WTC11 (cell line): ENCODE results near the gene SCAF4. TPM values are rescaled to one million over a fixed set of nuclear protein-coding genes. Genes with fewer than 3 reads are reported as not detected.

Source experiments
- ATAC-seq: fragments of 200-7000 bp; cut with Tn5 transposase; 2 replicates; pipeline ENCODE4 v1.10.0; 2021; ENCODE audit warnings: mild to moderate bottlenecking, moderate library complexity
- CTCF ChIA-PET: fragments of 300-600 bp; sonication (Branson Sonifier 250); formaldehyde crosslinking; loops from one replicate; lab custom pipeline; 2021; ENCODE audit warnings: antibody characterized with exemption; lab: Charles Lee
- POLR2A ChIA-PET: fragments of 350-600 bp; sonication (Branson Sonifier 250); formaldehyde crosslinking; loops from one replicate; lab custom pipeline; 2021; ENCODE audit warnings: antibody characterized with exemption; lab: Charles Lee
- DNase-seq: peaks from one replicate; pipeline ENCODE4 v3.0.0; 2021; ENCODE audit warnings: low spot score
- H3K27ac Mint-ChIP-seq: 2 replicates; pipeline ENCODE4 v1.8.0; 2021; ENCODE audit warnings: mixed read lengths
- H3K27me3 Mint-ChIP-seq: 2 replicates; pipeline ENCODE4 v1.8.0; 2021; ENCODE audit warnings: low read depth, mild to moderate bottlenecking, moderate library complexity, mixed read lengths
- H3K36me3 Mint-ChIP-seq: 2 replicates; pipeline ENCODE4 v1.8.0; 2021; ENCODE audit warnings: mixed read lengths
- H3K4me1 Mint-ChIP-seq: 2 replicates; pipeline ENCODE4 v1.8.0; 2022; ENCODE audit warnings: mixed read lengths
- H3K4me3 Mint-ChIP-seq: 2 replicates; pipeline ENCODE4 v1.8.0; 2021; ENCODE audit warnings: mild to moderate bottlenecking, moderate library complexity, mixed read lengths
- H3K9me3 Mint-ChIP-seq: 2 replicates; pipeline ENCODE4 v1.8.0; 2021; ENCODE audit warnings: mixed read lengths
- ATF1 ChIP-seq: sonication (generic); formaldehyde crosslinking; IDR thresholded peaks from 2 replicates; pipeline ENCODE4 v1.8.1; 2023; ENCODE audit warnings: mild to moderate bottlenecking, moderate library complexity, missing genetic modification reagents
- CREM ChIP-seq: sonication (generic); formaldehyde crosslinking; IDR thresholded peaks from 2 replicates; pipeline ENCODE4 v1.8.1; 2022; ENCODE audit warnings: mild to moderate bottlenecking, missing genetic modification reagents, moderate library complexity
- FOXP1 ChIP-seq: sonication (generic); formaldehyde crosslinking; IDR thresholded peaks from 2 replicates; pipeline ENCODE4 v1.8.0; 2022; ENCODE audit warnings: missing genetic modification reagents, mild to moderate bottlenecking, moderate library complexity, borderline replicate concordance
- GABPB1 ChIP-seq: sonication (generic); formaldehyde crosslinking; IDR thresholded peaks from 2 replicates; pipeline ENCODE4 v1.8.1; 2023; ENCODE audit warnings: mild to moderate bottlenecking, missing genetic modification reagents
- IRF2 ChIP-seq: sonication (generic); formaldehyde crosslinking; IDR thresholded peaks from 2 replicates; pipeline ENCODE4 v1.8.0; 2022; ENCODE audit warnings: low read depth, missing genetic modification reagents, borderline replicate concordance
- KAT7 ChIP-seq: sonication (generic); formaldehyde crosslinking; IDR thresholded peaks from 2 replicates; pipeline ENCODE4 v1.8.1; 2023; ENCODE audit warnings: missing genetic modification reagents, mild to moderate bottlenecking, borderline replicate concordance
- PRRX2 ChIP-seq: fragments of 250-450 bp; sonication (Bioruptor Pico); IDR thresholded peaks from 2 replicates; pipeline ENCODE4 v1.8.0; 2021; ENCODE audit warnings: mild to moderate bottlenecking
- SOX15 ChIP-seq: fragments of 250-450 bp; sonication (Bioruptor Pico); IDR thresholded peaks from 2 replicates; pipeline ENCODE4 v1.9.0; 2021; ENCODE audit warnings: mild to moderate bottlenecking
- TCF7 ChIP-seq: sonication (generic); formaldehyde crosslinking; IDR thresholded peaks from 2 replicates; pipeline ENCODE4 v1.8.0; 2022; ENCODE audit warnings: mild to moderate bottlenecking, low read depth, missing genetic modification reagents, moderate library complexity
- TEAD4 ChIP-seq: sonication (generic); formaldehyde crosslinking; IDR thresholded peaks from 2 replicates; pipeline ENCODE4 v1.8.0; 2022; ENCODE audit warnings: mild to moderate bottlenecking, missing genetic modification reagents
- ZNF219 ChIP-seq: sonication (generic); formaldehyde crosslinking; IDR thresholded peaks from 2 replicates; pipeline ENCODE4 v1.8.0; 2023; ENCODE audit warnings: missing genetic modification reagents, mild to moderate bottlenecking, borderline replicate concordance
- ZNF423 ChIP-seq: fragments of 250-450 bp; sonication (Bioruptor Pico); IDR thresholded peaks from 2 replicates; pipeline ENCODE4 v2.1.2; 2022; ENCODE audit warnings: mild to moderate bottlenecking, moderate library complexity
- total RNA-seq: library from RNA; stranded (reverse); gene quantifications from 3 replicates; pipeline ENCODE4 v1.2.3, GENCODE V29; 2021
- TF ChIP-seq, protein P1 (sequence below): sonication (generic); formaldehyde crosslinking; conservative IDR thresholded peaks from 2 replicates; pipeline ENCODE4 v1.8.1; 2022; ENCODE audit warnings: mild to moderate bottlenecking, missing genetic modification reagents
- TF ChIP-seq, protein P2 (sequence below): sonication (generic); formaldehyde crosslinking; IDR thresholded peaks from 2 replicates; pipeline ENCODE4 v1.8.1; 2022; ENCODE audit warnings: mild to moderate bottlenecking, missing genetic modification reagents, moderate library complexity, borderline replicate concordance
- TF ChIP-seq, protein P3 (sequence below): fragments of 200-600 bp; IDR thresholded peaks from 2 replicates; pipeline ENCODE4 v1.8.0; 2022; ENCODE audit warnings: antibody characterized with exemption
- TF ChIP-seq, protein P4 (sequence below): fragments of 250-450 bp; sonication (Bioruptor Pico); IDR thresholded peaks from 2 replicates; pipeline ENCODE4 v1.9.0; 2021; ENCODE audit warnings: moderate library complexity, mild to moderate bottlenecking, inconsistent platforms, borderline replicate concordance
- TF ChIP-seq, protein P5 (sequence below): sonication (generic); formaldehyde crosslinking; IDR thresholded peaks from 2 replicates; pipeline ENCODE4 v1.8.0; 2022; ENCODE audit warnings: mild to moderate bottlenecking, missing genetic modification reagents
- TF ChIP-seq, protein P6 (sequence below): sonication (generic); formaldehyde crosslinking; IDR thresholded peaks from 2 replicates; pipeline ENCODE4 v1.8.1; 2023; ENCODE audit warnings: mild to moderate bottlenecking, missing genetic modification reagents, moderate library complexity
- TF ChIP-seq, protein P7 (sequence below): fragments of 250-450 bp; sonication (Bioruptor Pico); IDR thresholded peaks from 2 replicates; pipeline ENCODE4 v1.9.0; 2021; ENCODE audit warnings: mild to moderate bottlenecking
- TF ChIP-seq, protein P8 (sequence below): sonication (generic); formaldehyde crosslinking; IDR thresholded peaks from 2 replicates; pipeline ENCODE4 v1.8.0; 2022; ENCODE audit warnings: mild to moderate bottlenecking, missing genetic modification reagents

SCAF4 gene
- total RNA-seq, 1 experiment from 2014 or later = 54.0 TPM

DNA sequence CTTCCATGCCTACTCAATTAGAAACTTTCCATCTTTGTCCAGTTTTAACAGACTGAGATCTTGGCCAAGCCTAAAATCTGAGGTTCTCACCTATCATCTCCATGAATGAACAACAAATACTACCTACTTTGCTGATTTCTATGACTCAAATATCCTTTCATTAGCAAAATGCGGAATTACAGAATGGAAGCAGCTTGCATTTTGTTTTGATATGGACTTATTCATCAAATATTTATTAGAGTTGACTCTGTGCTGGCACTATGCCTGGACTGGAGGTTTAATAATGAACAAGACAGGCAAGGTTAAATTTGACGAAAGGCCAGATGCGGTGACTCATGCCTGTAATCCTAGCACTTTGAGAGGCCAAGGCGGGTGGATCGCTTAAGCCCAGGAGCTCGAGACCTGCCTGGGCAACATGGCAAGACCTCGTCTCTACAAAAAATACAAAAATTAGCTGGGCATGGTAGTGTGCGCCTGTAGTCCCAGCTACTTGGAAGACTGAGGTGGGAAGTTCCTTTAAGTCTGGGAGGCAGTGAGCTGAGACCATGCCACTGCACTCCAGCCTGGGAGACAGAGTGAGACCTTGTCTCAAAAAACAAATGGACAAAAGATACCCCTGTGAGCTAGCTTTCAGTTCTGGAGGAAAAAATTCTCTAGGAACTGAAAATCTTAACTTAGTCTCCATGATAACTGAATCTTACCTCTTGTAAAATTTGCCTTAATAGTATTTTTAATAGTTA, 101.8 kb downstream of the SCAF4 start:
- CTCF ChIA-PET = interaction anchor here (0.5 kb wide), 1 partner anchor 416 kb away, joined by 3 read pairs; no protein-coding TSS in a partner anchor
- Mint-ChIP-seq H3K36me3 (no peaks in the 10 kb centered on the region), H3K27ac (no peak overlapping the region), H3K4me3 (no peak overlapping the region), H3K27me3 (no peaks in the 10 kb centered on the region), H3K9me3 (no peaks in the 10 kb centered on the region), H3K4me1 (no peaks in the 10 kb centered on the region)
- no peak for ATAC-seq
- no peak for DNase-seq
- TF ChIP-seq PRRX2 (CRISPR knock-in tag) = no peak
- POLR2A ChIA-PET = no interaction called here

DNA sequence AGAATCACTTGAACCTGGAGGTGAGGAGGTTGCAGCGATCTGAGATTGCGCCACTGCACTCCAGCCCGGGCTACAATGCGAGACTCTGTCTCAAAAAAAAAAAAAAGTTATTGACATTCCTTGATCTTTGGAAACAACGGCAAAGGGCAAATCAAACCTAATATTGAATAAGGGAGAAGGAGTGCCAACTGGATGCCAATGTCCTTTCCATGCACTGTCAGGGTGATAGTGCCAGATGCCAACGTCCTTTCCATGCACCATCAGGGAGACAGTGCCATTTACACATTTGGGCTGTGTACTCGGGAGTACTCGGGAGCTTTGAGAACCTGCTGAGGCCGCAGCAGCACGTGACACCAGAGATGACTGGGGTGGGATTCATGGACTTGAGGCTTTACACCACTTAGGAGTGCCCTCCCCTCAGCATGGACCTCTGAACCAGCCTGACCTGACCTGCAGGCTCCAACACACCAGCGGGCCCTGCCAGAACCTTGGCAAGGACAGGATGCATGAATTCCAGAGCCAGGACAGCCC, 106.9 kb downstream of the SCAF4 start:
- DNase-seq (no peak), ATAC-seq (no peak)
- POLR2A ChIA-PET = no interaction called here
- no peaks in the 10 kb centered on the region; the same call in 1 of the 2 replicates for H3K27me3 Mint-ChIP-seq
- CTCF ChIA-PET = interaction anchor here (1.6 kb wide), 1 partner anchor 12 kb away, joined by 6 read pairs; no protein-coding TSS in a partner anchor
- peaks cover 5% of the 10 kb centered on the region; the same call in 1 of the 2 replicates for H3K9me3 Mint-ChIP-seq
- H3K27ac Mint-ChIP-seq = no peak overlapping the region
- H3K4me1 Mint-ChIP-seq = no peaks in the 10 kb centered on the region
- H3K36me3 Mint-ChIP-seq = no peaks in the 10 kb centered on the region
- TF ChIP-seq GABPB1 (CRISPR knock-in tag) (no peak), ZNF219 (CRISPR knock-in tag) (no peak), KAT7 (CRISPR knock-in tag) (no peak), ZNF423 (CRISPR knock-in tag) (no peak), FOXP1 (CRISPR knock-in tag) (no peak), CREM (no peak), TEAD4 (no peak), IRF2 (CRISPR knock-in tag) (no peak), TCF7 (CRISPR knock-in tag) (no peak), SOX15 (no peak), ATF1 (CRISPR knock-in tag) (no peak)
- TF ChIP-seq, protein P1, sequence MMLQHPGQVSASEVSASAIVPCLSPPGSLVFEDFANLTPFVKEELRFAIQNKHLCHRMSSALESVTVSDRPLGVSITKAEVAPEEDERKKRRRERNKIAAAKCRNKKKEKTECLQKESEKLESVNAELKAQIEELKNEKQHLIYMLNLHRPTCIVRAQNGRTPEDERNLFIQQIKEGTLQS (CRISPR knock-in tag) = no peak
- TF ChIP-seq, protein P2, sequence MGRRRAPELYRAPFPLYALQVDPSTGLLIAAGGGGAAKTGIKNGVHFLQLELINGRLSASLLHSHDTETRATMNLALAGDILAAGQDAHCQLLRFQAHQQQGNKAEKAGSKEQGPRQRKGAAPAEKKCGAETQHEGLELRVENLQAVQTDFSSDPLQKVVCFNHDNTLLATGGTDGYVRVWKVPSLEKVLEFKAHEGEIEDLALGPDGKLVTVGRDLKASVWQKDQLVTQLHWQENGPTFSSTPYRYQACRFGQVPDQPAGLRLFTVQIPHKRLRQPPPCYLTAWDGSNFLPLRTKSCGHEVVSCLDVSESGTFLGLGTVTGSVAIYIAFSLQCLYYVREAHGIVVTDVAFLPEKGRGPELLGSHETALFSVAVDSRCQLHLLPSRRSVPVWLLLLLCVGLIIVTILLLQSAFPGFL = no peak
- TF ChIP-seq, protein P3, sequence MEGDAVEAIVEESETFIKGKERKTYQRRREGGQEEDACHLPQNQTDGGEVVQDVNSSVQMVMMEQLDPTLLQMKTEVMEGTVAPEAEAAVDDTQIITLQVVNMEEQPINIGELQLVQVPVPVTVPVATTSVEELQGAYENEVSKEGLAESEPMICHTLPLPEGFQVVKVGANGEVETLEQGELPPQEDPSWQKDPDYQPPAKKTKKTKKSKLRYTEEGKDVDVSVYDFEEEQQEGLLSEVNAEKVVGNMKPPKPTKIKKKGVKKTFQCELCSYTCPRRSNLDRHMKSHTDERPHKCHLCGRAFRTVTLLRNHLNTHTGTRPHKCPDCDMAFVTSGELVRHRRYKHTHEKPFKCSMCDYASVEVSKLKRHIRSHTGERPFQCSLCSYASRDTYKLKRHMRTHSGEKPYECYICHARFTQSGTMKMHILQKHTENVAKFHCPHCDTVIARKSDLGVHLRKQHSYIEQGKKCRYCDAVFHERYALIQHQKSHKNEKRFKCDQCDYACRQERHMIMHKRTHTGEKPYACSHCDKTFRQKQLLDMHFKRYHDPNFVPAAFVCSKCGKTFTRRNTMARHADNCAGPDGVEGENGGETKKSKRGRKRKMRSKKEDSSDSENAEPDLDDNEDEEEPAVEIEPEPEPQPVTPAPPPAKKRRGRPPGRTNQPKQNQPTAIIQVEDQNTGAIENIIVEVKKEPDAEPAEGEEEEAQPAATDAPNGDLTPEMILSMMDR = no peak
- TF ChIP-seq, protein P4, sequence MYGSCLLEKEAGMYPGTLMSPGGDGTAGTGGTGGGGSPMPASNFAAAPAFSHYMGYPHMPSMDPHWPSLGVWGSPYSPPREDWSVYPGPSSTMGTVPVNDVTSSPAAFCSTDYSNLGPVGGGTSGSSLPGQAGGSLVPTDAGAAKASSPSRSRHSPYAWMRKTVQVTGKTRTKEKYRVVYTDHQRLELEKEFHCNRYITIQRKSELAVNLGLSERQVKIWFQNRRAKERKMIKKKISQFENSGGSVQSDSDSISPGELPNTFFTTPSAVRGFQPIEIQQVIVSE (CRISPR knock-in tag) = no peak
- TF ChIP-seq, protein P5, sequence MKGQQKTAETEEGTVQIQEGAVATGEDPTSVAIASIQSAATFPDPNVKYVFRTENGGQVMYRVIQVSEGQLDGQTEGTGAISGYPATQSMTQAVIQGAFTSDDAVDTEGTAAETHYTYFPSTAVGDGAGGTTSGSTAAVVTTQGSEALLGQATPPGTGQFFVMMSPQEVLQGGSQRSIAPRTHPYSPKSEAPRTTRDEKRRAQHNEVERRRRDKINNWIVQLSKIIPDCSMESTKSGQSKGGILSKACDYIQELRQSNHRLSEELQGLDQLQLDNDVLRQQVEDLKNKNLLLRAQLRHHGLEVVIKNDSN = no peak
- TF ChIP-seq, protein P6, sequence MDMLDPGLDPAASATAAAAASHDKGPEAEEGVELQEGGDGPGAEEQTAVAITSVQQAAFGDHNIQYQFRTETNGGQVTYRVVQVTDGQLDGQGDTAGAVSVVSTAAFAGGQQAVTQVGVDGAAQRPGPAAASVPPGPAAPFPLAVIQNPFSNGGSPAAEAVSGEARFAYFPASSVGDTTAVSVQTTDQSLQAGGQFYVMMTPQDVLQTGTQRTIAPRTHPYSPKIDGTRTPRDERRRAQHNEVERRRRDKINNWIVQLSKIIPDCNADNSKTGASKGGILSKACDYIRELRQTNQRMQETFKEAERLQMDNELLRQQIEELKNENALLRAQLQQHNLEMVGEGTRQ (CRISPR knock-in tag) = no peak
- TF ChIP-seq, protein P7, sequence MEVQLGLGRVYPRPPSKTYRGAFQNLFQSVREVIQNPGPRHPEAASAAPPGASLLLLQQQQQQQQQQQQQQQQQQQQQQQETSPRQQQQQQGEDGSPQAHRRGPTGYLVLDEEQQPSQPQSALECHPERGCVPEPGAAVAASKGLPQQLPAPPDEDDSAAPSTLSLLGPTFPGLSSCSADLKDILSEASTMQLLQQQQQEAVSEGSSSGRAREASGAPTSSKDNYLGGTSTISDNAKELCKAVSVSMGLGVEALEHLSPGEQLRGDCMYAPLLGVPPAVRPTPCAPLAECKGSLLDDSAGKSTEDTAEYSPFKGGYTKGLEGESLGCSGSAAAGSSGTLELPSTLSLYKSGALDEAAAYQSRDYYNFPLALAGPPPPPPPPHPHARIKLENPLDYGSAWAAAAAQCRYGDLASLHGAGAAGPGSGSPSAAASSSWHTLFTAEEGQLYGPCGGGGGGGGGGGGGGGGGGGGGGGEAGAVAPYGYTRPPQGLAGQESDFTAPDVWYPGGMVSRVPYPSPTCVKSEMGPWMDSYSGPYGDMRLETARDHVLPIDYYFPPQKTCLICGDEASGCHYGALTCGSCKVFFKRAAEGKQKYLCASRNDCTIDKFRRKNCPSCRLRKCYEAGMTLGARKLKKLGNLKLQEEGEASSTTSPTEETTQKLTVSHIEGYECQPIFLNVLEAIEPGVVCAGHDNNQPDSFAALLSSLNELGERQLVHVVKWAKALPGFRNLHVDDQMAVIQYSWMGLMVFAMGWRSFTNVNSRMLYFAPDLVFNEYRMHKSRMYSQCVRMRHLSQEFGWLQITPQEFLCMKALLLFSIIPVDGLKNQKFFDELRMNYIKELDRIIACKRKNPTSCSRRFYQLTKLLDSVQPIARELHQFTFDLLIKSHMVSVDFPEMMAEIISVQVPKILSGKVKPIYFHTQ = no peak
- TF ChIP-seq, protein P8, sequence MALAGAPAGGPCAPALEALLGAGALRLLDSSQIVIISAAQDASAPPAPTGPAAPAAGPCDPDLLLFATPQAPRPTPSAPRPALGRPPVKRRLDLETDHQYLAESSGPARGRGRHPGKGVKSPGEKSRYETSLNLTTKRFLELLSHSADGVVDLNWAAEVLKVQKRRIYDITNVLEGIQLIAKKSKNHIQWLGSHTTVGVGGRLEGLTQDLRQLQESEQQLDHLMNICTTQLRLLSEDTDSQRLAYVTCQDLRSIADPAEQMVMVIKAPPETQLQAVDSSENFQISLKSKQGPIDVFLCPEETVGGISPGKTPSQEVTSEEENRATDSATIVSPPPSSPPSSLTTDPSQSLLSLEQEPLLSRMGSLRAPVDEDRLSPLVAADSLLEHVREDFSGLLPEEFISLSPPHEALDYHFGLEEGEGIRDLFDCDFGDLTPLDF (CRISPR knock-in tag) = no peak
- no peak overlapping the region for H3K4me3 Mint-ChIP-seq
